ENCODE results near the gene PDHX. TPM values are rescaled to one million over a fixed set of nuclear protein-coding genes. Genes with fewer than 3 reads are reported as not detected.
"Not testable (repeated sequence)": the region's sequence is repeated elsewhere in the genome, so short reads cannot be mapped to it uniquely, and the experiment has no call there.

Gene PDHX
- total RNA-seq, 6 experiments from 2014 or later, result 21.3 to 31.3 (median 28.8) TPM

DNA sequence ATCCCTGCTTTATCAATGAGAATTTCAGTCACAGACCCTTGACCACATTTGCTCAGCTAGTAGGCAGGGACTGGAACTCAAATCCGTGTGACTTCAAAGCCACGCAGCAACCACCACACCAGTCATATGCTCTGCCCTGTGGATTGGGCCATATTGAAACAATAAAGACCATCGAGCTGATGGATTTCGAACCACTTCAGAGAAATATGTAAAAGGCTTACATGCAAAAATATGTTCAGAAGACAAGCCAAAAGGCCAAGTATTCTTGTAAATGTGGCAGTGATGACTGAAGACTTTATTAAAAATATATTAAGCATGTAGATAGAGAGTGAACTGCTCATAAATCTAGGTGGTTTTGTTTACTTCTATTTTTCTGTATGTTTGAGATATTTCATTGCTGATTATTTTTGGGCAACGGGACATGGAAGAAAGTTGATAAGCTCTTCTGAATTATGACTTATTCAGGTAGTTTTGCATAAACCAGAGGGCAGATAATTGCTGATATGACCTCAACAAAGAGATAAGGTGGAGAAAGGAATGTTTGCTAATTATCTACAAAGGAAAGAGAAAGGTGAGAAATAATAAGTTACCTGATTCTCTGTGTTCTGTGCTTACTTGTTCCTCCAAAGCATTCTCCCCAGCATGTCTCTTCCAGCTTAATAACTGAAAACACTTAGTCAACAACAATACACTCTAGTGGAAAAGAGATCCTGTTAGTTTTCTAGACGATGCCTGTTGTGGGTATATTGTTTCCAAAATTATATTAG lies 99.4 kb downstream of the PDHX start:
- Histone ChIP-seq H3K36me3 (no peaks in the 10 kb centered on the region), H3K9me3 (no peaks in the 10 kb centered on the region), H3K4me1 (no peaks in the 10 kb centered on the region), H3K4me3 (no peak overlapping the region), H3K27ac (no peak overlapping the region), H3K27me3 (no peaks in the 10 kb centered on the region)
- 88% methylated on average over 6 of the region's 6 CpGs for WGBS (ENCODE audit: insufficient coverage, low coverage, low lambda C conversion rate, missing lambda C conversion rate)
- ATAC-seq, result no peak
- TF ChIP-seq POLR2A (IDR thresholded peaks at IDR 0.05), result no peak
- TF ChIP-seq, protein P1, sequence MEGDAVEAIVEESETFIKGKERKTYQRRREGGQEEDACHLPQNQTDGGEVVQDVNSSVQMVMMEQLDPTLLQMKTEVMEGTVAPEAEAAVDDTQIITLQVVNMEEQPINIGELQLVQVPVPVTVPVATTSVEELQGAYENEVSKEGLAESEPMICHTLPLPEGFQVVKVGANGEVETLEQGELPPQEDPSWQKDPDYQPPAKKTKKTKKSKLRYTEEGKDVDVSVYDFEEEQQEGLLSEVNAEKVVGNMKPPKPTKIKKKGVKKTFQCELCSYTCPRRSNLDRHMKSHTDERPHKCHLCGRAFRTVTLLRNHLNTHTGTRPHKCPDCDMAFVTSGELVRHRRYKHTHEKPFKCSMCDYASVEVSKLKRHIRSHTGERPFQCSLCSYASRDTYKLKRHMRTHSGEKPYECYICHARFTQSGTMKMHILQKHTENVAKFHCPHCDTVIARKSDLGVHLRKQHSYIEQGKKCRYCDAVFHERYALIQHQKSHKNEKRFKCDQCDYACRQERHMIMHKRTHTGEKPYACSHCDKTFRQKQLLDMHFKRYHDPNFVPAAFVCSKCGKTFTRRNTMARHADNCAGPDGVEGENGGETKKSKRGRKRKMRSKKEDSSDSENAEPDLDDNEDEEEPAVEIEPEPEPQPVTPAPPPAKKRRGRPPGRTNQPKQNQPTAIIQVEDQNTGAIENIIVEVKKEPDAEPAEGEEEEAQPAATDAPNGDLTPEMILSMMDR (IDR thresholded peaks at IDR 0.05), result no peak
- intact Hi-C loops (cut with DNase I), result no loop called here
- DNase-seq, result no peak

DNA sequence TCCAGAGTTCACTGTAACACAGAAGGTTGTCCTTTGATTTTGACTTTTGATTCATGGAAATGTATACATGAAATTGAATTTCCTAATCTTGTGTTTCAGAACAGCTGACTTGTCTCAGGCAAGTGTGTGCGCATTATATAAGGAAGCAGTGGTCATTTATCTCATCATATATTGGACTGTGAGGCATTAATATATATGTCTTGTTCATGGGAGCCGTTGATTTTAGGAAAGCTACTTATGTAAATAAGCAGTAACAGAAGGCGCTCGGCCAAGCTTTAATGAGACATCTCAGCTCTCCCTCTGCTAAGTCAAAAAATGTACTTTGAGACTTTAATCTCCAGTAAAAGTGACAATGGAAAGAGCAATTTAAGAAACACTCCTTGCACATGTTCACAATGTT lies 100.5 kb downstream of the PDHX start:
- Histone ChIP-seq H3K9me3 (no peaks in the 10 kb centered on the region), H3K4me1 (no peaks in the 10 kb centered on the region), H3K27me3 (no peaks in the 10 kb centered on the region), H3K36me3 (no peaks in the 10 kb centered on the region), H3K27ac (no peak overlapping the region), H3K4me3 (no peak overlapping the region)
- ATAC-seq (no peak), DNase-seq (no peak)
- WGBS (ENCODE audit: insufficient coverage, low coverage, low lambda C conversion rate, missing lambda C conversion rate), result 64% methylated on average over 3 of the region's 4 CpGs
- intact Hi-C loops (cut with DNase I), result no loop called here
- TF ChIP-seq, protein P1 (IDR thresholded peaks at IDR 0.05), result no peak
- no peak for TF ChIP-seq POLR2A (IDR thresholded peaks at IDR 0.05)

DNA sequence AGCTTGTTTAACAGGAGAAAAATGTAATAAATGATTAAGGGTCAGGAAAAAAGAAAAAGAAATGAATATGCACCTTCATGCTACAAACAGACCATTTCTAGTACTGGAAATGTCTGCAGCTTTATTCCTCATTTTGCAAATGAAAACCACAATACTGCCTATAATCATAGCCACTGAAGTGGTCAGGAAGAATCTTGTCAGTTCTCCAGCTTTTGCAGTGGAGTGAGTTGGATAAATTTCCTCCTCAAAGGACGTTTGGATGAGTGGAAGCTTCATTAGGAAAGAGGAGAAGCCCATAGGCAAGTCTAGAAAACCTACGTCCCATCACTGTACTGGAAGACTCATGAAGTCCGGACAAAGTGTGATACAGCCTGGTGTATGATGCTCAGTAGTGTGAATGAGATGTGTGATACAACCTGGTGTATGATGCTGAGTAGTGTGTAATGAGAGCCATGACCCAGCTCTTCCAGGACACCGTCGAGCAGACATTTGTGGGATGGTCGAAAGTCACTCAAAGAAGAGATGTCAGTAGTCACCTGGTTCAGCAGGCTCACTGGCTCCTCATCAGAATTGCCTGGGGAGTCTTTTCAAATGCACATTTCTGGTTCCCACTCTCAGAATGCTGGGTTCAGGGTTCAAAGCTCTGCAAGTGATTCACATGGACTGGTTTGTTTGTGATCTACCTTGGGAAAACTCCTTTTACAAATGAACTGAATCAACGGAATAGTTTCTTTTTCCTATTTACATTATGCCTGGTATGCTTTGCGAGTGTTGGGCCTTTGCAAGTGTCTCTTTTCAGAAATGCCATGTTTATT lies 101.3 kb downstream of the PDHX start:
- WGBS (ENCODE audit: insufficient coverage, low coverage, low lambda C conversion rate, missing lambda C conversion rate), result 64% methylated on average over 4 of the region's 8 CpGs
- no peak overlapping the region for H3K27ac ChIP-seq
- H3K4me1 ChIP-seq, result no peaks in the 10 kb centered on the region
- ATAC-seq, result no peak
- H3K27me3 ChIP-seq, result no peaks in the 10 kb centered on the region
- DNase-seq, result no peak
- intact Hi-C loops (cut with DNase I), result no loop called here
- H3K36me3 ChIP-seq, result no peaks in the 10 kb centered on the region
- no peak for TF ChIP-seq POLR2A (IDR thresholded peaks at IDR 0.05)
- TF ChIP-seq, protein P1 (IDR thresholded peaks at IDR 0.05), result no peak
- H3K9me3 ChIP-seq, result no peaks in the 10 kb centered on the region
- no peak overlapping the region for H3K4me3 ChIP-seq

DNA sequence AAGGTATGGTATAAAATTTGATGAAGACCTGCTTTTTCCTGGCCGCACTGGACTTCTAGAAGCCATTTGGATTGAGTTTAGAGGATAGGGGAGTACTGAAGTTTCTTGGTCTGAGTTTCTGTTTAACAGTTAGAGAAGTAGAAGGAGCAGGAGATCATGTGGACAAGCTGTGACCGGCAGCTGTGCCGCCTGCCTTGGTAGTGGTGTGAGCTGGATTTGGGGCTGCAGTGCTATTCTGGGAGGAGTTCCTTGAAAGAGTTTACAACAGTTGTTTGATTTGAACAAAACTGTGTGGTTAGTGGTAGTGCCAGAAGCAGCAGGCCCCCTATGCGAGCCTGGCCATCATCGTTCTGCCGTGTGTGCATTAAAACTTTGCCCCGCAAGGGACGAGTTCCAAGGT lies 105.2 kb downstream of the PDHX start:
- no peaks in the 10 kb centered on the region for H3K9me3 ChIP-seq
- DNase-seq (no peak), ATAC-seq (no peak)
- H3K27ac ChIP-seq, result no peak overlapping the region
- 94% methylated on average over 3 of the region's 8 CpGs for WGBS (ENCODE audit: insufficient coverage, low coverage, low lambda C conversion rate, missing lambda C conversion rate)
- no peak overlapping the region for H3K4me3 ChIP-seq
- TF ChIP-seq POLR2A (IDR thresholded peaks at IDR 0.05), result no peak
- TF ChIP-seq, protein P1 (IDR thresholded peaks at IDR 0.05), result no peak
- no peaks in the 10 kb centered on the region for H3K4me1 ChIP-seq
- H3K27me3 ChIP-seq, result no peaks in the 10 kb centered on the region
- no peaks in the 10 kb centered on the region for H3K36me3 ChIP-seq
- intact Hi-C loops (cut with DNase I), result no loop called here

DNA sequence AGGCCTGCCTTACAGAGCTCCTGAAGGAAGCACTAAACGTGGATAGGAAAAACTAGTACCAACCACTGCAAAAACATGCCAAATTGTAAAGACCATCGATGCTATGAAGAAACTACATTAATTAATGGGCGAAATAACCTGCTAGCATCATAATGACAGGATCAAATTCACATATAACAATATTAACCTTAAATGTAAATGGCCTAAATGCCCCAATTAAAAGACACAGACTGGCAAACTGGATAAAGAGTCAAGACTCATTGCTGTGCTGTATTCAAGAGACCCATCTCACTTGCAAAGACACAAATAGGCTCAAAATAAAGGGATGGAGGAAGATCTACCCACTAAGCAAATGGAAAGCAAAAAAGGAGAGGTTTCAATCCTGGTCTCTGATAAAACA lies 107.5 kb downstream of the PDHX start:
- H3K27me3 ChIP-seq; DNase-seq; H3K9me3 ChIP-seq; H3K27ac ChIP-seq; H3K4me3 ChIP-seq; H3K4me1 ChIP-seq; ATAC-seq; H3K36me3 ChIP-seq; intact Hi-C loops (cut with DNase I): not testable (repeated sequence)
- WGBS (ENCODE audit: insufficient coverage, low coverage, low lambda C conversion rate, missing lambda C conversion rate), result 55% methylated on average over 3 of the region's 3 CpGs

DNA sequence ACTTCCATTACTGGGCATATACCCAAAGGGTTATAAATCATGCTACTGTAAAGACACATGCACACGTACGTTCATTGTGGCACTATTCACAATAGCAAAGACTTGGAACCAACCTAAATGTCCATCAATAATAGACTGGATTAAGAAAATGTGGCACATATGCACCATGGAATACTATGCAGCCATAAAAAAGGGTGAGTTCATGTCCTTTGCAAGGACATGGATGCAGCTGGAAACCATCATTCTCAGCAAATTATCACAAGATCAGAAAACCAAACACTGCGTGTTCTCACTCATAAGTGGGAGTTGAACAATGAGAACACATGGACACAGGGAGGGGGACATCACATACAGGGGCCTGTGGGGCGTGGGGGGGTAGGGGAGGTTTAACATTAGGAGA lies 111.6 kb downstream of the PDHX start:
- H3K4me1 ChIP-seq; H3K27me3 ChIP-seq; H3K4me3 ChIP-seq; intact Hi-C loops (cut with DNase I); ATAC-seq; H3K9me3 ChIP-seq; DNase-seq; H3K27ac ChIP-seq; H3K36me3 ChIP-seq: not testable (repeated sequence)
- 69% methylated on average over 3 of the region's 4 CpGs for WGBS (ENCODE audit: insufficient coverage, low coverage, low lambda C conversion rate, missing lambda C conversion rate)

Data from right lobe of liver (tissue), 6 donors.